ENCODE data around the gene DYRK3. TPM values are rescaled to one million over a fixed set of nuclear protein-coding genes. Genes with fewer than 3 reads are reported as not detected.

The DYRK3 gene
- total and polyA plus RNA-seq, 2 donors = 4.9 to 7.2 TPM

DNA sequence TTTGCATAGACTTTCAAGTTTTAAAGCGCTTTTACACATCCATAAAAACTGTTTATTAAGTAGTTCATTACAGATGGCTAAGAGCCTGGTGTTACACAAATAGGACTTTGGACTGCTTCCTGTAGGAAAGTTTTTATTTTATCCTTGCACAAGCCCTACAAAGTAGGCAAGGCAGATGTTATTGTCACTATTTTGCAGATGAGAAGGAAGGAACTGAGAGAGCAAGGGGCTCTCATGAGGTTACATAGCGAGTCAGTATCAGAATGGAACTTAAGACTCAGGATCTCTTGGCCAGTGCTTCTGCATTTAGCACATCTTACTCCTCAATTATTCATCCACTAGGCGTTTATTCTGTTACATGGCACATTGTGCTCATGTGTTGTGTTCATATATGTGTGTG is 46.8 kb downstream of the DYRK3 start:
- H3K4me3 ChIP-seq (ENCODE audit: low read length in 2 of 2) = no peak overlapping the region
- WGBS = 96% methylated on average over 3 of the region's 3 CpGs
- H3K27me3 ChIP-seq (ENCODE audit: control insufficient read depth in 2 of 2, insufficient read depth in 1 of 2, low read length in 1 of 2) = peaks cover 0 to 2% of the 10 kb centered on the region in 2 donors
- peaks cover 0 to 2% of the 10 kb centered on the region in 2 donors for H3K9me3 ChIP-seq (ENCODE audit: control insufficient read depth in 2 of 2, insufficient read depth in 1 of 2, low read length in 1 of 2)
- peaks cover 9 to 30% of the 10 kb centered on the region in 2 donors for H3K4me1 ChIP-seq (ENCODE audit: control insufficient read depth in 2 of 2, insufficient read depth in 2 of 2, low read length in 2 of 2)
- H3K27ac ChIP-seq (ENCODE audit: low read depth in 1 of 2, low read length in 1 of 2) = no peak overlapping the region
- H3K36me3 ChIP-seq (ENCODE audit: control insufficient read depth in 2 of 2, insufficient read depth in 2 of 2, low read length in 1 of 2) = no peaks in the 10 kb centered on the region
- DNase-seq (ENCODE audit: low read depth in 6 of 9, low spot score in 9 of 9) = no peak

DNA sequence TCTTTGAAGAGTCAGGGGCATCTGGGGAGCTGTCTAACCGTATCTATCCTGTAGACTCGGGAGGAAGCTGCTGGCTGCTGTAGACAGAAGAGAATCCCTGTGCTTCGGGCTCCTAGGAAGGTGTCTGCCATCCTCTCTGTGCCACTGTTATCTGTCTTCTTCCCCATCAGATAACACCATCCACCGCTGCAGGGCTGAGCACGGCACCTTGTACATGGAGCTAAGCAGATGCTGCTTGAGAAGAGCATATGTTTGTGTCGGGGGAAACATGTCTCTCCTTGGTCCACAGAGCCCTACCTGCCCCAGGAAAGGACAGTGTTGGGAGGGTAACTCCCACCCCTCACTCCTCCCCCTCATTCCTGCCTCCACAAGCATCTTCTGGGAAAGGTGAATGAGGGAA is 48.0 kb downstream of the DYRK3 start:
- H3K27me3 ChIP-seq (ENCODE audit: control insufficient read depth in 2 of 2, insufficient read depth in 1 of 2, low read length in 1 of 2) = peaks cover 0 to 2% of the 10 kb centered on the region in 2 donors
- H3K27ac ChIP-seq (ENCODE audit: low read depth in 1 of 2, low read length in 1 of 2) = no peak overlapping the region
- H3K4me3 ChIP-seq (ENCODE audit: low read length in 2 of 2) = no peak overlapping the region
- H3K36me3 ChIP-seq (ENCODE audit: control insufficient read depth in 2 of 2, insufficient read depth in 2 of 2, low read length in 1 of 2) = no peaks in the 10 kb centered on the region
- H3K9me3 ChIP-seq (ENCODE audit: control insufficient read depth in 2 of 2, insufficient read depth in 1 of 2, low read length in 1 of 2) = peaks cover 0 to 2% of the 10 kb centered on the region in 2 donors
- no peak for DNase-seq (ENCODE audit: low read depth in 6 of 9, low spot score in 9 of 9)
- 93% methylated on average over 6 of the region's 6 CpGs for WGBS
- peaks cover 21 to 37% of the 10 kb centered on the region in 2 donors for H3K4me1 ChIP-seq (ENCODE audit: control insufficient read depth in 2 of 2, insufficient read depth in 2 of 2, low read length in 2 of 2)

DNA sequence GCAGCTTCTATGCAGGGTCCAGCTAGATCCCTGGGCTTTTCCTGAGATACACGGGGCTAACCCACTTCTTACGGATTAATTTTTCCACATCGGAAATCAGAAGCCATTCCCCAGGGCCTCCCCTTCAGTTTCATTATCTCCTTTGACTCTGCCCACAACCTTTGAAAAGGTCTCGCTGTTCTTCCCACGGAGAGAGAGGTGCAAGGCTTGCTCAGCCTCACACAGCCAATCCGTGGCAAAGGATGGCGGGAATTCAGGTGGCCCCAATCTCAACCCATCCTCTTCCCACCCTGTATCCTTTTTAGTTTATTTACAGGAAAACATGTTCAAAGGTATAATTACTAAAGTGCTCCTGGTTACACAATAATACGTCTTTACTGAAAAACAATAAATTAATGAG is 48.7 kb downstream of the DYRK3 start:
- WGBS = 77% methylated on average over 8 of the region's 8 CpGs
- Histone ChIP-seq H3K27ac (ENCODE audit: low read depth in 1 of 2, low read length in 1 of 2) (no peak overlapping the region), H3K36me3 (ENCODE audit: control insufficient read depth in 2 of 2, insufficient read depth in 2 of 2, low read length in 1 of 2) (peaks cover 0 to 1% of the 10 kb centered on the region in 2 donors), H3K4me3 (ENCODE audit: low read length in 2 of 2) (peak overlapping the region in 1 of 2 donors; percentile 95), H3K27me3 (ENCODE audit: control insufficient read depth in 2 of 2, insufficient read depth in 1 of 2, low read length in 1 of 2) (peaks cover 0 to 2% of the 10 kb centered on the region in 2 donors), H3K4me1 (ENCODE audit: control insufficient read depth in 2 of 2, insufficient read depth in 2 of 2, low read length in 2 of 2) (peaks cover 21 to 37% of the 10 kb centered on the region in 2 donors), H3K9me3 (ENCODE audit: control insufficient read depth in 2 of 2, insufficient read depth in 1 of 2, low read length in 1 of 2) (peaks cover 0 to 2% of the 10 kb centered on the region in 2 donors)
- DNase-seq (ENCODE audit: low read depth in 6 of 9, low spot score in 9 of 9) = no peak

GRCh38 chr1:206684478-206685333 is 49.4 kb downstream of the DYRK3 start, which contains the start of gene MAPKAPK2:
TSS of gene MAPKAPK2 (plus strand) at chr1:206684905. CDS start at chr1:206685230, 325 bp downstream.
- peak within 1 kb of the TSS; percentile 67 to 92 for H3K27ac ChIP-seq (ENCODE audit: low read depth in 1 of 2, low read length in 1 of 2)
- peaks cover 0 to 2% of the 10 kb centered on the region in 2 donors for H3K27me3 ChIP-seq (ENCODE audit: control insufficient read depth in 2 of 2, insufficient read depth in 1 of 2, low read length in 1 of 2)
- peaks cover 21 to 35% of the 10 kb centered on the region in 2 donors for H3K4me1 ChIP-seq (ENCODE audit: control insufficient read depth in 2 of 2, insufficient read depth in 2 of 2, low read length in 2 of 2)
- H3K36me3 ChIP-seq (ENCODE audit: control insufficient read depth in 2 of 2, insufficient read depth in 2 of 2, low read length in 1 of 2) = peaks cover under 1 to 6% of the 10 kb centered on the region in 2 donors
- H3K4me3 ChIP-seq (ENCODE audit: low read length in 2 of 2) = peak within 1 kb of the TSS; percentile 74 to 95
- DNase-seq (ENCODE audit: low read depth in 6 of 9, low spot score in 9 of 9) = peak in 4 of 9 donors; percentile 57 to 79 (median 66)
- H3K9me3 ChIP-seq (ENCODE audit: control insufficient read depth in 2 of 2, insufficient read depth in 1 of 2, low read length in 1 of 2) = peaks cover 0 to 2% of the 10 kb centered on the region in 2 donors
- 1% methylated on average over 82 of the region's 82 CpGs for WGBS

- Histone ChIP-seq H3K27me3 (ENCODE audit: control insufficient read depth in 2 of 2, insufficient read depth in 1 of 2, low read length in 1 of 2) (peaks cover 0 to 2% of the 10 kb centered on the region in 2 donors), H3K4me1 (ENCODE audit: control insufficient read depth in 2 of 2, insufficient read depth in 2 of 2, low read length in 2 of 2) (peaks cover 20 to 33% of the 10 kb centered on the region in 2 donors), H3K4me3 (ENCODE audit: low read length in 2 of 2) (peak overlapping the region; percentile 74 to 95), H3K27ac (ENCODE audit: low read depth in 1 of 2, low read length in 1 of 2) (peak overlapping the region; percentile 67 to 92), H3K36me3 (ENCODE audit: control insufficient read depth in 2 of 2, insufficient read depth in 2 of 2, low read length in 1 of 2) (peaks cover 3 to 7% of the 10 kb centered on the region in 2 donors), H3K9me3 (ENCODE audit: control insufficient read depth in 2 of 2, insufficient read depth in 1 of 2, low read length in 1 of 2) (peaks cover 0 to 2% of the 10 kb centered on the region in 2 donors)
- DNase-seq (ENCODE audit: low read depth in 6 of 9, low spot score in 9 of 9) = peak in 2 of 9 donors; percentile 25 to 45
- WGBS = under 1% methylated on average over 48 of the region's 48 CpGs
Observed at GRCh38 chr1:206685334-206685768, 50.0 kb downstream of the DYRK3 start.

- Histone ChIP-seq H3K4me3 (ENCODE audit: low read length in 2 of 2) (peak overlapping the region; percentile 74 to 95), H3K36me3 (ENCODE audit: control insufficient read depth in 2 of 2, insufficient read depth in 2 of 2, low read length in 1 of 2) (peaks cover 3 to 9% of the 10 kb centered on the region in 2 donors), H3K4me1 (ENCODE audit: control insufficient read depth in 2 of 2, insufficient read depth in 2 of 2, low read length in 2 of 2) (peaks cover 20 to 33% of the 10 kb centered on the region in 2 donors), H3K27ac (ENCODE audit: low read depth in 1 of 2, low read length in 1 of 2) (peak overlapping the region; percentile 67 to 92), H3K9me3 (ENCODE audit: control insufficient read depth in 2 of 2, insufficient read depth in 1 of 2, low read length in 1 of 2) (peaks cover 0 to 2% of the 10 kb centered on the region in 2 donors), H3K27me3 (ENCODE audit: control insufficient read depth in 2 of 2, insufficient read depth in 1 of 2, low read length in 1 of 2) (peaks cover 0 to 2% of the 10 kb centered on the region in 2 donors)
- peak in 2 of 9 donors; percentile 28 to 52 for DNase-seq (ENCODE audit: low read depth in 6 of 9, low spot score in 9 of 9)
- WGBS = under 1% methylated on average over 48 of the region's 48 CpGs
Observed at GRCh38 chr1:206685769-206686477, 50.6 kb downstream of the DYRK3 start.

DNA sequence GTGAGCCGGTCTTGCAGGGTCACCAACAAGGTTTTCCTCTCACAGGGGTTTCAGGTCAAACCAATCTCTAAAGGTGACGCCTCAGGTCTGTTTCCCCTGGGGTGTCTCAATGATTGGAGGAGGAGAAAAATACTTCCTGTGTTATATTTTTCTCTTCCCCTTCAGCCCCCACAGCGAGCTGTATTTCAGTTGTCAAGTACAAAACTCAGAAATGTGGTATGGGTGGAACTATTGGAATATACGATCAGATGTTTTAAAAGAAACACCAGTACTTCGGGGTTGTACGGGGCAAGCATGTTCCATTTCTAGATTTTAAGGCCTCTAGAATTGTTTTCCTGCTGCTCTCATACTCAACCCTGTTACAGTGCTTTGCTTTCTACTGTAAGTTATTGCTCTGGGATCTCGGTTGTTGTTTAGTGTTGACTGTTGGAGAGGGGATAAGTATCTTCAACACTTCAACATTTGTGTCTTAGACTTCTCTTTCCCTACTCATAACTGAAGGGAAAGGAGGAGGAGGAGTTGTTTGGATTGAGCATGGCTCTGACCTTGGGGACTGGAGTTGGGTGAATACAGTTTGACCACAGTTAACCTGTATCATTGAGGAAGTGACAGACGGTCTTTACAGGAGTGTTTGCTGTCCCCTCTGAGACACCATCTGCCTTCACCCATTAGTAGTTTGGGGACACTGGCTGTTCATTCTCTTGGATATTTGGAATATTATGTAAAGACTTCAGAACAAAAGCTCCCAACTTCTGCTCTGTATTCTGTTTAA is 51.3 kb downstream of the DYRK3 start:
- peak overlapping the region; percentile 67 to 92 for H3K27ac ChIP-seq (ENCODE audit: low read depth in 1 of 2, low read length in 1 of 2)
- peaks cover 0 to 2% of the 10 kb centered on the region in 2 donors for H3K27me3 ChIP-seq (ENCODE audit: control insufficient read depth in 2 of 2, insufficient read depth in 1 of 2, low read length in 1 of 2)
- H3K4me3 ChIP-seq (ENCODE audit: low read length in 2 of 2) = peak overlapping the region; percentile 74 to 95
- peaks cover 20 to 36% of the 10 kb centered on the region in 2 donors for H3K4me1 ChIP-seq (ENCODE audit: control insufficient read depth in 2 of 2, insufficient read depth in 2 of 2, low read length in 2 of 2)
- peaks cover 3 to 12% of the 10 kb centered on the region in 2 donors for H3K36me3 ChIP-seq (ENCODE audit: control insufficient read depth in 2 of 2, insufficient read depth in 2 of 2, low read length in 1 of 2)
- peaks cover 0 to 2% of the 10 kb centered on the region in 2 donors for H3K9me3 ChIP-seq (ENCODE audit: control insufficient read depth in 2 of 2, insufficient read depth in 1 of 2, low read length in 1 of 2)
- WGBS = 3% methylated on average over 8 of the region's 8 CpGs
- peak in 3 of 9 donors; percentile 26 to 68 (median 40) for DNase-seq (ENCODE audit: low read depth in 6 of 9, low spot score in 9 of 9)

GRCh38 chr1:206687251-206687914 is 52.0 kb downstream of the DYRK3 start:
- peak overlapping the region; percentile 74 to 95 for H3K4me3 ChIP-seq (ENCODE audit: low read length in 2 of 2)
- H3K36me3 ChIP-seq (ENCODE audit: control insufficient read depth in 2 of 2, insufficient read depth in 2 of 2, low read length in 1 of 2) = peaks cover 3 to 12% of the 10 kb centered on the region in 2 donors
- DNase-seq (ENCODE audit: low read depth in 6 of 9, low spot score in 9 of 9) = no peak
- 79% methylated on average over 7 of the region's 7 CpGs for WGBS
- peaks cover 22 to 43% of the 10 kb centered on the region in 2 donors for H3K4me1 ChIP-seq (ENCODE audit: control insufficient read depth in 2 of 2, insufficient read depth in 2 of 2, low read length in 2 of 2)
- peak overlapping the region in 1 of 2 donors; percentile 67 for H3K27ac ChIP-seq (ENCODE audit: low read depth in 1 of 2, low read length in 1 of 2)
- peaks cover 0 to 2% of the 10 kb centered on the region in 2 donors for H3K27me3 ChIP-seq (ENCODE audit: control insufficient read depth in 2 of 2, insufficient read depth in 1 of 2, low read length in 1 of 2)
- H3K9me3 ChIP-seq (ENCODE audit: control insufficient read depth in 2 of 2, insufficient read depth in 1 of 2, low read length in 1 of 2) = peaks cover 0 to 2% of the 10 kb centered on the region in 2 donors
